MCF 10A (cell line): ENCODE data around the gene HCCS. TPM values are rescaled to one million over a fixed set of nuclear protein-coding genes. Genes with fewer than 3 reads are reported as not detected.

Experiments
- BruUV-seq: library from RNA; stranded (reverse); fragments of 400-500 nt; replicated peaks from 2 replicates; lab custom pipeline; 2021; lab: Mats Ljungman, UMichigan
- CTCF ChIA-PET: fragments of 300-600 bp; sonication (Branson Sonifier 250); formaldehyde crosslinking; extraction: SDS; loops from one replicate; lab custom pipeline; 2021; ENCODE audit warnings: antibody characterized with exemption, inconsistent platforms; lab: Yijun Ruan, JAX
- POLR2A ChIA-PET: fragments of 300-600, 350-650 bp; sonication (Branson Sonifier 250); formaldehyde crosslinking; extraction: SDS; loops from one replicate; lab custom pipeline; 2020; ENCODE audit warnings: antibody characterized with exemption, inconsistent platforms; lab: Yijun Ruan, JAX
- DNase-seq: peaks from one replicate; pipeline ENCODE4 v3.0.0-alpha.2; 2018; ENCODE audit not compliant: unreplicated experiment
- H3K27ac Mint-ChIP-seq: one replicate; pipeline ENCODE4 v1.8.0; 2022; ENCODE audit warnings: mild to moderate bottlenecking, low read depth, mixed read lengths; ENCODE audit not compliant: unreplicated experiment
- H3K27me3 Mint-ChIP-seq: one replicate; pipeline ENCODE4 v1.8.0; 2022; ENCODE audit warnings: mixed read lengths; ENCODE audit not compliant: insufficient read depth, unreplicated experiment
- H3K36me3 Mint-ChIP-seq: one replicate; pipeline ENCODE4 v1.8.0; 2022; ENCODE audit warnings: mild to moderate bottlenecking, moderate library complexity, mixed read lengths; ENCODE audit not compliant: insufficient read depth, unreplicated experiment
- H3K4me1 Mint-ChIP-seq: one replicate; pipeline ENCODE4 v1.8.0; 2022; ENCODE audit warnings: mixed read lengths; ENCODE audit not compliant: insufficient read depth, unreplicated experiment
- H3K4me3 Mint-ChIP-seq: one replicate; pipeline ENCODE4 v1.8.0; 2022; ENCODE audit warnings: mild to moderate bottlenecking, moderate library complexity, mixed read lengths; ENCODE audit not compliant: unreplicated experiment
- H3K9me3 Mint-ChIP-seq: one replicate; pipeline ENCODE4 v1.8.0; 2022; ENCODE audit warnings: mixed read lengths; ENCODE audit not compliant: unreplicated experiment
- CTCF ChIP-seq: fragments of 200-600 bp; IDR thresholded peaks from one replicate; pipeline ENCODE4 v1.8.0; 2022; ENCODE audit warnings: antibody characterized with exemption, mild to moderate bottlenecking; ENCODE audit not compliant: unreplicated experiment
- intact Hi-C: fragments of 100-400 bp; cut with micrococcal nuclease; formaldehyde crosslinking; loops from 2 replicates; pipeline ENCODE4 v1.14.1; 2022
- total RNA-seq: library from RNA; stranded (reverse); gene quantifications from 2 replicates; pipeline ENCODE4 v1.2.3, GENCODE V29; 2022

The HCCS gene
- total RNA-seq, 1 experiment from 2014 or later, result 41.0 TPM

DNA sequence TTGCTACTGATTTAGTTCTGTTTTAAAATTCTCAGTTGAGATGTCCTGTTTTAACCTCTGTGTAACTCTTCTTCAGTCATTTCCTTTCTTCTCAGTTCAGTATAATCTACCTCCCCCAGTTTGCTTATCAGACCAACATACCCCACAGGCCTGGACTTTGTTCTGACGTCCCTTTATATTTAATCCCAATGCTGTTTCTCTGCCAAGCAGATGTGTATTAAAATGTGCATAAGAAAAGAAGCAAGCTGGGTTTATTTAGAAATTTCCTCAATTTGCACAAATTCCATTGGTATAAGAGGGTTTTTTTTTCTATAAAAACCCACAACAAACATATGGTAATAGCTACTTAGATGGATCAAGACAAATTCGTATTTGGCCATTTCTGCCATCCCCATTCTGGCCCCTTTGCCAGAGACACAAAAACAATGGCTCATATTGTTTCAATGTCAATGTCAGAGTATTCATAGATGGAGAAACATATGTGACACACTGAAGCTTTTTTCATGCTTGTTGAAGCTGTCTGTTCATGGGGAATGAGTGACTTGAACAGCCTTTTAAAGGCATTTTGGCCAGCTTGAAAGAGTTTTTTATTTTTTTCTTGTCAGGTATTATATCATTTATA, 24.5 kb downstream of the HCCS start:
- no peak overlapping the region for H3K4me3 Mint-ChIP-seq
- no peak overlapping the region for H3K27ac Mint-ChIP-seq
- peaks cover 16% of the 10 kb centered on the region for H3K27me3 Mint-ChIP-seq
- no peaks in the 10 kb centered on the region for H3K4me1 Mint-ChIP-seq
- H3K9me3 Mint-ChIP-seq, result no peaks in the 10 kb centered on the region
- no peaks in the 10 kb centered on the region for H3K36me3 Mint-ChIP-seq
- no peak for TF ChIP-seq CTCF
- ChIA-PET POLR2A (no interaction called here), CTCF (interaction anchor here (0.5 to 5.1 kb wide), 15 partner anchors 11 to 1790 kb away, joined by 3 to 98 read pairs (median 3); no protein-coding TSS in a partner anchor)
- DNase-seq, result no peak
- intact Hi-C loops, result no loop called here
- no TSS peak for BruUV-seq

GRCh38 chrX:11137543-11138139, 26.5 kb downstream of the HCCS start:
- CTCF ChIA-PET, result interaction anchor here (0.6 to 5.1 kb wide), 22 partner anchors 10 to 1086 kb away, joined by 3 to 98 read pairs (median 4); no protein-coding TSS in a partner anchor
- intact Hi-C loops, result loop anchor here (1.0 kb wide), 2 partner anchors 412 to 948 kb away; no protein-coding TSS in a partner anchor
- peak; percentile 49 for TF ChIP-seq CTCF
- DNase-seq, result peak; percentile 49
- peaks cover 32% of the 10 kb centered on the region for H3K27me3 Mint-ChIP-seq
- BruUV-seq, result no TSS peak
- no peaks in the 10 kb centered on the region for H3K9me3 Mint-ChIP-seq
- H3K36me3 Mint-ChIP-seq, result no peaks in the 10 kb centered on the region
- no peak overlapping the region for H3K4me3 Mint-ChIP-seq
- POLR2A ChIA-PET, result interaction anchor here (0.6 to 1.0 kb wide), 4 partner anchors 10 to 16 kb away, joined by 3 read pairs; no protein-coding TSS in a partner anchor
- H3K4me1 Mint-ChIP-seq, result no peaks in the 10 kb centered on the region
- no peak overlapping the region for H3K27ac Mint-ChIP-seq

DNA sequence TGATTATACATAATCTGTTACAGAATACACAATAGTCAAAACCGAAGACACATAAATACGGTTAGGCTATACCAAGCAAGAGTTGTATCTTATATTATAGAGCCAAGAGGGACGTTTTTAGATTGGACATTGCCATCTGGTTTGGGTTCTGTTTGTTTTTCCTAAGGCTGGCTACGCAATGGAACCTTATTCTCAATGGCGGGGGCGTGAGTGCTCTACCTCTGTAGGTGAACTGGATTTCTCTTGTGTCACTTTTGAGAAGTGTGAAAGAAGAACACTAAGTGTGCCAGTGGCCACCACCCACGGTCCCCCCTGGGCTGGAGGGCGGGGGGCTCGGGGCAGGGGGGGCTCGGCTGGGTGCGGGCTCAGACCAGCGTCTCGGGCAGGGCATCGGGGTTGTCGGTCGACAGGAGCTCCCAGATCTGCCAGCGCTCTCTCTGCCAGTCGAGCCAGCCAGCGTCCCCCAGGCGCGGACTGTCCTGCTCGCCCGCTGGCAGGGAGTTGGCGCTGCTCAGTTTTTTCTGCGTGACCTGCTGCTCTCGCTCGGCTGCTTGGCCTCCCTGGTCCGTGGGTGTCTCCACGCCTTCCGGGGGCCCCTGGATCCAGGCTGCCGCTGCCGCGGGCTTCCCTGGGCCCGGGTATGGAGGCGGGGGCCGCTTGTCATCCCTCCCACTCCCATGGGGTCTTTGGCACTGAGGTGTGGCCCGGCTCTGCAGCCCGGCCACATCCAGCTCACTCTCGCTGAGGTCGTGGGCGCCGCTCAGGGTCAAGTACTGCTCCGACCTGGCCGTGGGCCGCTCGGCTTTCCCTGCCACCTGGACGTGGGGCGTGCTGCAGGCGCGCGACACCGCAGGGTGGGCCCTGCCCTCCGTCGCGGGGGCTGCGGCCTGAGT, 27.6 kb downstream of the HCCS start:
- TF ChIP-seq CTCF, result no peak
- BruUV-seq, result no TSS peak
- no peak overlapping the region for H3K27ac Mint-ChIP-seq
- H3K4me1 Mint-ChIP-seq, result no peaks in the 10 kb centered on the region
- intact Hi-C loops, result no loop called here
- ChIA-PET CTCF (interaction anchor here (0.7 to 5.1 kb wide), 6 partner anchors 9 to 949 kb away, joined by 3 to 98 read pairs (median 4); no protein-coding TSS in a partner anchor), POLR2A (interaction anchor here (1.0 kb wide), 1 partner anchor 9 kb away, joined by 3 read pairs; no protein-coding TSS in a partner anchor)
- DNase-seq, result no peak
- H3K36me3 Mint-ChIP-seq, result no peaks in the 10 kb centered on the region
- H3K4me3 Mint-ChIP-seq, result no peak overlapping the region
- H3K9me3 Mint-ChIP-seq, result no peaks in the 10 kb centered on the region
- peaks cover 35% of the 10 kb centered on the region for H3K27me3 Mint-ChIP-seq
